ENCODE data around the gene GAGE12G.
"Not testable (repeated sequence)": the region's sequence is repeated elsewhere in the genome, so short reads cannot be mapped to it uniquely, and the experiment has no call there.

DNA sequence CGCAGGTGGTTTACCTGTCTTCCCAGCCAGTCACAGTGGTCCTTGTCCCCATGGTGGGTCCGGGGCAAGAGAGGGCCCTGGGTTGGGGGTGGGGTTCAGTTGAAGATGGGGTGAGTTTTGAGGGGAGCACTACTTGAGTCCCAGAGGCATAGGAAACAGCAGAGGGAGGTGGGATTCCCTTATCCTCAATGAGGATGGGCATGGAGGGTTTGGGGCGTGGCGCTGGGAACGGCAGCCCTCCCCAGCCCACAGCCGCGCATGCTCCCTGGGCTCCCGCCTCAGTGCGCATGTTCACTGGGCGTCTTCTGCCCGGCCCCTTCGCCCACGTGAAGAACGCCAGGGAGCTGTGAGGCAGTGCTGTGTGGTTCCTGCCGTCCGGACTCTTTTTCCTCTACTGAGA lies 28.8 kb upstream of the GAGE12G start, which contains the start of gene GAGE12D:
- TF ChIP-seq POLR2A (IDR thresholded peaks at IDR 0.05; ENCODE audit: extremely low read depth, insufficient read length); MYC (IDR thresholded peaks at IDR 0.05; ENCODE audit: low read depth, low read length): not testable (repeated sequence)
- TF ChIP-seq, protein P1, sequence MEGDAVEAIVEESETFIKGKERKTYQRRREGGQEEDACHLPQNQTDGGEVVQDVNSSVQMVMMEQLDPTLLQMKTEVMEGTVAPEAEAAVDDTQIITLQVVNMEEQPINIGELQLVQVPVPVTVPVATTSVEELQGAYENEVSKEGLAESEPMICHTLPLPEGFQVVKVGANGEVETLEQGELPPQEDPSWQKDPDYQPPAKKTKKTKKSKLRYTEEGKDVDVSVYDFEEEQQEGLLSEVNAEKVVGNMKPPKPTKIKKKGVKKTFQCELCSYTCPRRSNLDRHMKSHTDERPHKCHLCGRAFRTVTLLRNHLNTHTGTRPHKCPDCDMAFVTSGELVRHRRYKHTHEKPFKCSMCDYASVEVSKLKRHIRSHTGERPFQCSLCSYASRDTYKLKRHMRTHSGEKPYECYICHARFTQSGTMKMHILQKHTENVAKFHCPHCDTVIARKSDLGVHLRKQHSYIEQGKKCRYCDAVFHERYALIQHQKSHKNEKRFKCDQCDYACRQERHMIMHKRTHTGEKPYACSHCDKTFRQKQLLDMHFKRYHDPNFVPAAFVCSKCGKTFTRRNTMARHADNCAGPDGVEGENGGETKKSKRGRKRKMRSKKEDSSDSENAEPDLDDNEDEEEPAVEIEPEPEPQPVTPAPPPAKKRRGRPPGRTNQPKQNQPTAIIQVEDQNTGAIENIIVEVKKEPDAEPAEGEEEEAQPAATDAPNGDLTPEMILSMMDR (IDR thresholded peaks at IDR 0.05; ENCODE audit: low read depth, low read length), result not testable (repeated sequence)
- TF ChIP-seq, protein P2, sequence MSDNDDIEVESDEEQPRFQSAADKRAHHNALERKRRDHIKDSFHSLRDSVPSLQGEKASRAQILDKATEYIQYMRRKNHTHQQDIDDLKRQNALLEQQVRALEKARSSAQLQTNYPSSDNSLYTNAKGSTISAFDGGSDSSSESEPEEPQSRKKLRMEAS (IDR thresholded peaks at IDR 0.05; ENCODE audit: low read depth, low read length), result not testable (repeated sequence)
